Measurements from ENCODE around the gene ACAP2.

DNA sequence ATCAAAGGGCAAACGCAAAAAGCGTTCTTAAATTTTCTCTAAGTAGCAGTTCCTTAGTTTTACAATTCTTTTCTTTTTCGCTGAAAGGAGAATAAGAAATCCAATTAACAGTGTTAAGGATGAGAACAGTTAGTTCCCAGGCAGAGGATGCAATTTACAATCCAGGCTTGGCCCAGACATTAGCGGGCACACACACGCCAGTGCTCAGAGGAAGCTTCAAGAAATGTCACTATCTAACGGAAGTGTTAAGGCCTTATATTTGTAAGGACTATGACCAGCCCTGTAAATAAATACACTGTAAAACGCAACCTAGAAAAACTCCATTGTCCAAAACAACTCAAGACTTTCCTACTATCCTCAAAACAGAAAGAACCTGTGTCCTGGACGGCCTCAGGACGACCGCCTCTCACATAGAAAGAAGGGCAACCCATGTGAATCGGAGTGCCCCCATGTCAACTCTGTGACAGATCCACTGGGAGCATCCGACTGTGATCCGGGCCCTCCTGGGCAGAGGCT is 1.3 kb downstream of the ACAP2 start:
- TF ChIP-seq CTCF (IDR thresholded peaks at IDR 0.05) = no peak
- no peak for TF ChIP-seq POLR2A (IDR thresholded peaks at IDR 0.05)
